ENCODE data around the gene KIF12.
"Not testable (repeated sequence)": the region's sequence is repeated elsewhere in the genome, so short reads cannot be mapped to it uniquely, and the experiment has no call there.

The KIF12 gene

DNA sequence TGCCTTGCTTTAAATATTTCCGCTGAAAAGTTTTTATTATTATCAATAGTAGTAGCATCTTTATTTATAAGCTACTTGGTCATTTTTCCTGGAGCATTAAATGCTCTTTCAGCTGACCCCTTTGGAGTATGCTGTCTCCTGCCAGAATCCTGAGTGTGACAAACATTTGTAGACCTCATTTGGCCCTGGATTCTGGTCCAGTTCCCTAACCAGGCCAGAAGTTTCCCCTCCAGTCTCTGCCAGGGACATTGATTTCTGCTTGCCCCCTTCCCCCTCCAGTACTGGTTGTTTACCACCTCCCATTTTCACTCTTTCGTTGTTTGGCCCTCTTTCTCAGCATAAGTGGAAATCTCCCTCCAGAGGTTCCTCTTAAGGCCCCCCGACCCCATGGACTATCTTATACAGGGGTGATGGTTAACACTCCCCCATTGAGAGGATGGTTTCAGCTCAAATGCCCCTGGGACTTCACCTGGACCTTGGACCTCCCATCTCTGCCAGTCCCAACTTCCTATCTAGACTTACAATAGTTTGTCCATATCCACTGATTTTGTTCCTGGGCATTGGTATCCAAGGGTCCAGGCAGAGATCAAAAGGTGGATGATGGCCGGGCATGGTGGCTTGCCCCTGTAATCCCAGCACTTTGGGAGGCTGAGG lies 31.7 kb upstream of the KIF12 start:
- no peak overlapping the region for H3K9ac ChIP-seq (ENCODE audit: low read length)
- H3K27ac ChIP-seq (ENCODE audit: low read depth, low read length, poor library complexity, severe bottlenecking) = no peak overlapping the region
- H2AFZ ChIP-seq (ENCODE audit: low read length) = no peak overlapping the region
- H3K36me3 ChIP-seq (ENCODE audit: insufficient read depth, low read length) = no peaks in the 10 kb centered on the region
- H3K9me2 ChIP-seq (ENCODE audit: low read depth, low read length) = no peaks in the 10 kb centered on the region
- H3K4me1 ChIP-seq (ENCODE audit: insufficient read depth, low read length, severe bottlenecking) = no peaks in the 10 kb centered on the region
- no peaks in the 10 kb centered on the region for H4K20me1 ChIP-seq (ENCODE audit: insufficient read depth, low read length)
- no peaks in the 10 kb centered on the region for H3F3A ChIP-seq (ENCODE audit: insufficient read depth, low read length)
- H3K27me3 ChIP-seq (ENCODE audit: insufficient read depth, low read length) = 0 out of 2 replicates have a peak, but pooled peaks cover 4% of the 10 kb centered on the region
- TF ChIP-seq EZH2 (IDR thresholded peaks at IDR 0.05; ENCODE audit: borderline replicate concordance, low read length) = no peak
- TF ChIP-seq, protein P1, sequence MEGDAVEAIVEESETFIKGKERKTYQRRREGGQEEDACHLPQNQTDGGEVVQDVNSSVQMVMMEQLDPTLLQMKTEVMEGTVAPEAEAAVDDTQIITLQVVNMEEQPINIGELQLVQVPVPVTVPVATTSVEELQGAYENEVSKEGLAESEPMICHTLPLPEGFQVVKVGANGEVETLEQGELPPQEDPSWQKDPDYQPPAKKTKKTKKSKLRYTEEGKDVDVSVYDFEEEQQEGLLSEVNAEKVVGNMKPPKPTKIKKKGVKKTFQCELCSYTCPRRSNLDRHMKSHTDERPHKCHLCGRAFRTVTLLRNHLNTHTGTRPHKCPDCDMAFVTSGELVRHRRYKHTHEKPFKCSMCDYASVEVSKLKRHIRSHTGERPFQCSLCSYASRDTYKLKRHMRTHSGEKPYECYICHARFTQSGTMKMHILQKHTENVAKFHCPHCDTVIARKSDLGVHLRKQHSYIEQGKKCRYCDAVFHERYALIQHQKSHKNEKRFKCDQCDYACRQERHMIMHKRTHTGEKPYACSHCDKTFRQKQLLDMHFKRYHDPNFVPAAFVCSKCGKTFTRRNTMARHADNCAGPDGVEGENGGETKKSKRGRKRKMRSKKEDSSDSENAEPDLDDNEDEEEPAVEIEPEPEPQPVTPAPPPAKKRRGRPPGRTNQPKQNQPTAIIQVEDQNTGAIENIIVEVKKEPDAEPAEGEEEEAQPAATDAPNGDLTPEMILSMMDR (IDR thresholded peaks at IDR 0.05; ENCODE audit: low read length) = no peak
- H3K79me2 ChIP-seq (ENCODE audit: insufficient read depth, low read length) = no peaks in the 10 kb centered on the region
- H3K4me2 ChIP-seq (ENCODE audit: low read length) = no peak overlapping the region
- no peaks in the 10 kb centered on the region for H3K9me3 ChIP-seq (ENCODE audit: low read length)
- no peak overlapping the region for H3K4me3 ChIP-seq (ENCODE audit: low read depth, low read length, poor library complexity, severe bottlenecking)

- H3K9ac ChIP-seq (ENCODE audit: low read length) = no peak overlapping the region
- no peak overlapping the region for H3K4me3 ChIP-seq (ENCODE audit: low read depth, low read length, poor library complexity, severe bottlenecking)
- no peaks in the 10 kb centered on the region for H4K20me1 ChIP-seq (ENCODE audit: insufficient read depth, low read length)
- TF ChIP-seq EZH2 (IDR thresholded peaks at IDR 0.05; ENCODE audit: borderline replicate concordance, low read length) = no peak
- TF ChIP-seq, protein P1 (IDR thresholded peaks at IDR 0.05; ENCODE audit: low read length) = no peak
- no peaks in the 10 kb centered on the region for H3K9me2 ChIP-seq (ENCODE audit: low read depth, low read length)
- H3K27me3 ChIP-seq (ENCODE audit: insufficient read depth, low read length) = 0 out of 2 replicates have a peak, but pooled peaks cover 4% of the 10 kb centered on the region
- no peak overlapping the region for H2AFZ ChIP-seq (ENCODE audit: low read length)
- no peaks in the 10 kb centered on the region for H3K9me3 ChIP-seq (ENCODE audit: low read length)
- H3K4me1 ChIP-seq (ENCODE audit: insufficient read depth, low read length, severe bottlenecking) = no peaks in the 10 kb centered on the region
- no peak overlapping the region for H3K4me2 ChIP-seq (ENCODE audit: low read length)
- H3K79me2 ChIP-seq (ENCODE audit: insufficient read depth, low read length) = no peaks in the 10 kb centered on the region
- H3K36me3 ChIP-seq (ENCODE audit: insufficient read depth, low read length) = no peaks in the 10 kb centered on the region
- H3K27ac ChIP-seq (ENCODE audit: low read depth, low read length, poor library complexity, severe bottlenecking) = no peak overlapping the region
- H3F3A ChIP-seq (ENCODE audit: insufficient read depth, low read length) = no peaks in the 10 kb centered on the region
These were observed 31.0 kb upstream of the KIF12 start for GRCh38 chr9:114130141-114130540.

DNA sequence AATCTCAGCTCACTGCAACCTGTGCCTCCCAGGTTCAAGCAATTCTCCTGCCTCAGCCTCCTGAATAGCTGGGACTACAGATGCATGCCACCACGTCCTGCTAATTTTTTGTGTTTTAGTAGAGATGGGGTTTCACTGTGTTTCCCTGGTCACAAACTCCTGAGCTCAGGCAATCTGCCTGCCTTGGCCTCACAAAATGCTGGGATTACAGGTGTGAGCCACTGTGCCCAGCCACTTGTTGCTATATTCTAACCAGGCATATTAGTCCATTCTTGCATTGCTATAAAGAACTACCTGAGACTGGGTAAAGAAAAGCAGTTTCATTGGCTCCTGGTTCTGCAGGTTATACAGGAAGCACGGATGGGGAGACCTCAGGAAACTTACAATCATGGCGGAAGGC lies 29.7 kb upstream of the KIF12 start:
- H3K9me3 ChIP-seq (ENCODE audit: low read length); H3K4me2 ChIP-seq (ENCODE audit: low read length); H3K79me2 ChIP-seq (ENCODE audit: insufficient read depth, low read length); H3K9ac ChIP-seq (ENCODE audit: low read length); H3K4me1 ChIP-seq (ENCODE audit: insufficient read depth, low read length, severe bottlenecking); H3K9me2 ChIP-seq (ENCODE audit: low read depth, low read length); H3K27me3 ChIP-seq (ENCODE audit: insufficient read depth, low read length); H4K20me1 ChIP-seq (ENCODE audit: insufficient read depth, low read length); H3F3A ChIP-seq (ENCODE audit: insufficient read depth, low read length); H3K36me3 ChIP-seq (ENCODE audit: insufficient read depth, low read length); H3K27ac ChIP-seq (ENCODE audit: low read depth, low read length, poor library complexity, severe bottlenecking); H3K4me3 ChIP-seq (ENCODE audit: low read depth, low read length, poor library complexity, severe bottlenecking); H2AFZ ChIP-seq (ENCODE audit: low read length): not testable (repeated sequence)
